HepG2 (cell line): Measurements from ENCODE around the gene PCGF3. TPM values are rescaled to one million over a fixed set of nuclear protein-coding genes. Genes with fewer than 3 reads are reported as not detected.

Experiments
- ATF6 ChIP-seq: sonication (generic); formaldehyde crosslinking; conservative IDR thresholded peaks from 2 replicates; pipeline ENCODE4 v1.4.0; 2020; ENCODE audit warnings: missing genetic modification reagents
- BORCS8-MEF2B ChIP-seq: sonication (generic); formaldehyde crosslinking; IDR thresholded peaks from 2 replicates; pipeline ENCODE4 v1.8.0; 2022; ENCODE audit warnings: mild to moderate bottlenecking, missing genetic modification reagents
- GABPA ChIP-seq, 2 experiments: IDR thresholded peaks; 2 replicates each; pipeline ENCODE4 v1.6.1; 2011 to 2016; ENCODE audit warnings: low read depth in 2 of 2, low read length in 1 of 2, missing biosample characterization in 1 of 2, missing genetic modification characterization in 1 of 2
- HNRNPUL1 ChIP-seq: fragments of 200-400 bp; formaldehyde crosslinking; IDR thresholded peaks from 2 replicates; pipeline ENCODE4 v1.6.1; 2017; ENCODE audit warnings: low read depth, mild to moderate bottlenecking, low read length, moderate library complexity
- IRF2 ChIP-seq: IDR thresholded peaks from 2 replicates; pipeline ENCODE4 v1.6.1; 2018; ENCODE audit warnings: missing genetic modification reagents, missing compliant biosample characterization
- KLF12 ChIP-seq: sonication (generic); formaldehyde crosslinking; IDR thresholded peaks from 2 replicates; pipeline ENCODE4 v1.4.0; 2020; ENCODE audit warnings: missing genetic modification reagents, borderline replicate concordance
- MTA3 ChIP-seq: sonication (generic); formaldehyde crosslinking; IDR thresholded peaks from 2 replicates; pipeline ENCODE4 v1.4.0; 2020; ENCODE audit warnings: missing genetic modification reagents
- NFE2 ChIP-seq: sonication (generic); formaldehyde crosslinking; IDR thresholded peaks from 2 replicates; pipeline ENCODE4 v1.4.0; 2020; ENCODE audit warnings: missing genetic modification reagents
- RORA ChIP-seq: sonication (generic); formaldehyde crosslinking; IDR thresholded peaks from 2 replicates; pipeline ENCODE4 v1.5.0; 2020; ENCODE audit warnings: mild to moderate bottlenecking, missing genetic modification reagents, moderate library complexity
- SNAPC2 ChIP-seq: sonication (generic); formaldehyde crosslinking; IDR thresholded peaks from 2 replicates; pipeline ENCODE4 v1.8.1; 2022; ENCODE audit warnings: mild to moderate bottlenecking, missing genetic modification reagents
- THAP11 ChIP-seq: IDR thresholded peaks from 2 replicates; pipeline ENCODE4 v1.6.1; 2016; ENCODE audit warnings: missing biosample characterization, missing genetic modification reagents
- ZNF317 ChIP-seq: sonication (generic); formaldehyde crosslinking; IDR thresholded peaks from 2 replicates; pipeline ENCODE4 v1.5.0; 2020; ENCODE audit warnings: mild to moderate bottlenecking, missing genetic modification reagents
- ZNF333 ChIP-seq: sonication (generic); formaldehyde crosslinking; IDR thresholded peaks from 2 replicates; pipeline ENCODE4 v1.4.0; 2020; ENCODE audit warnings: mild to moderate bottlenecking, missing genetic modification reagents, borderline replicate concordance
- ZNF430 ChIP-seq: sonication (generic); formaldehyde crosslinking; IDR thresholded peaks from 2 replicates; pipeline ENCODE4 v1.9.0; 2021; ENCODE audit warnings: mild to moderate bottlenecking, missing genetic modification reagents
- ZNF446 ChIP-seq: sonication (generic); formaldehyde crosslinking; IDR thresholded peaks from 2 replicates; pipeline ENCODE4 v1.5.0; 2020; ENCODE audit warnings: mild to moderate bottlenecking, missing genetic modification reagents
- ZNF567 ChIP-seq: sonication (generic); formaldehyde crosslinking; IDR thresholded peaks from 2 replicates; pipeline ENCODE4 v1.8.1; 2023; ENCODE audit warnings: mild to moderate bottlenecking, missing genetic modification reagents, borderline replicate concordance
- ZNF652 ChIP-seq: IDR thresholded peaks from 2 replicates; pipeline ENCODE4 v1.6.1; 2016; ENCODE audit warnings: low read depth, borderline replicate concordance
- ZNF674 ChIP-seq: sonication (generic); formaldehyde crosslinking; IDR thresholded peaks from 2 replicates; pipeline ENCODE4 v1.5.0; 2020; ENCODE audit warnings: low read depth, mild to moderate bottlenecking, missing genetic modification reagents
- polyA plus RNA-seq, 8 experiments: library from polyadenylated mRNA; depleted of rRNA in 3 of 8; stranded (reverse) in 7 of 8; unstranded in 1 of 8; fragments of >200 nt; fragmentation: Illumina TruSeq in 4 of 8; extraction: Trizol in 4 of 8; gene quantifications; 2 replicates each; pipeline versions ENCODE4 v1.2.1 to v1.2.3, GENCODE V29; 2011 to 2016; ENCODE audit warnings: low read depth in 4 of 8, missing spikeins in 1 of 8, mixed read lengths in 1 of 8; ENCODE audit not compliant: insufficient read depth in 1 of 8
- total RNA-seq, 5 experiments: library from RNA; depleted of rRNA; stranded (reverse); fragments of >200 nt; fragmentation: Illumina TruSeq; extraction: Trizol; gene quantifications; 2 replicates each; pipeline ENCODE4 v1.2.3, GENCODE V29; 2016; ENCODE audit warnings: low read depth in 1 of 5
- TF ChIP-seq, protein P1 (sequence below): sonication (generic); formaldehyde crosslinking; IDR thresholded peaks from 2 replicates; pipeline ENCODE4 v1.5.1; 2020; ENCODE audit warnings: mild to moderate bottlenecking, moderate library complexity, missing genetic modification reagents
- TF ChIP-seq, protein P2 (sequence below): sonication (generic); formaldehyde crosslinking; IDR thresholded peaks from 2 replicates; pipeline ENCODE4 v1.9.0; 2022; ENCODE audit warnings: missing genetic modification reagents, mild to moderate bottlenecking, borderline replicate concordance
- TF ChIP-seq, protein P3 (sequence below): sonication (generic); formaldehyde crosslinking; IDR thresholded peaks from 2 replicates; pipeline ENCODE4 v1.9.0; 2022; ENCODE audit warnings: low read depth, missing genetic modification reagents
- TF ChIP-seq, protein P4 (sequence below): conservative IDR thresholded peaks from 2 replicates; pipeline ENCODE4 v1.6.1; 2018; ENCODE audit warnings: missing genetic modification reagents

PCGF3 gene
- total and polyA plus RNA-seq, 2 of the 13 experiments (the other 11 are each of a cell fraction or from before 2014, with no cell fraction given), result 28.6 to 66.2 TPM

GRCh38 chr4:683982-684622, 21.5 kb upstream of the PCGF3 start (continued):
- peak; percentile 38; the same call in 1 of the 2 replicates for TF ChIP-seq THAP11 (CRISPR knock-in tag)
- TF ChIP-seq, protein P1, sequence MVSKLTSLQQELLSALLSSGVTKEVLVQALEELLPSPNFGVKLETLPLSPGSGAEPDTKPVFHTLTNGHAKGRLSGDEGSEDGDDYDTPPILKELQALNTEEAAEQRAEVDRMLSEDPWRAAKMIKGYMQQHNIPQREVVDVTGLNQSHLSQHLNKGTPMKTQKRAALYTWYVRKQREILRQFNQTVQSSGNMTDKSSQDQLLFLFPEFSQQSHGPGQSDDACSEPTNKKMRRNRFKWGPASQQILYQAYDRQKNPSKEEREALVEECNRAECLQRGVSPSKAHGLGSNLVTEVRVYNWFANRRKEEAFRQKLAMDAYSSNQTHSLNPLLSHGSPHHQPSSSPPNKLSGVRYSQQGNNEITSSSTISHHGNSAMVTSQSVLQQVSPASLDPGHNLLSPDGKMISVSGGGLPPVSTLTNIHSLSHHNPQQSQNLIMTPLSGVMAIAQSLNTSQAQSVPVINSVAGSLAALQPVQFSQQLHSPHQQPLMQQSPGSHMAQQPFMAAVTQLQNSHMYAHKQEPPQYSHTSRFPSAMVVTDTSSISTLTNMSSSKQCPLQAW (CRISPR knock-in tag), result peak; percentile 84
- TF ChIP-seq KLF12, result no peak; the same call in 1 of the 2 replicates
- TF ChIP-seq, protein P2, sequence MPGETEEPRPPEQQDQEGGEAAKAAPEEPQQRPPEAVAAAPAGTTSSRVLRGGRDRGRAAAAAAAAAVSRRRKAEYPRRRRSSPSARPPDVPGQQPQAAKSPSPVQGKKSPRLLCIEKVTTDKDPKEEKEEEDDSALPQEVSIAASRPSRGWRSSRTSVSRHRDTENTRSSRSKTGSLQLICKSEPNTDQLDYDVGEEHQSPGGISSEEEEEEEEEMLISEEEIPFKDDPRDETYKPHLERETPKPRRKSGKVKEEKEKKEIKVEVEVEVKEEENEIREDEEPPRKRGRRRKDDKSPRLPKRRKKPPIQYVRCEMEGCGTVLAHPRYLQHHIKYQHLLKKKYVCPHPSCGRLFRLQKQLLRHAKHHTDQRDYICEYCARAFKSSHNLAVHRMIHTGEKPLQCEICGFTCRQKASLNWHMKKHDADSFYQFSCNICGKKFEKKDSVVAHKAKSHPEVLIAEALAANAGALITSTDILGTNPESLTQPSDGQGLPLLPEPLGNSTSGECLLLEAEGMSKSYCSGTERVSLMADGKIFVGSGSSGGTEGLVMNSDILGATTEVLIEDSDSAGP (CRISPR knock-in tag), result peak; percentile 82; the same call in 1 of the 2 replicates
- TF ChIP-seq RORA (CRISPR knock-in tag), result no peak
- TF ChIP-seq GABPA (IDR thresholded peaks at IDR 0.05; ENCODE audit: low read depth, low read length), result no peak
- TF ChIP-seq GABPA (CRISPR knock-in tag; IDR thresholded peaks at IDR 0.05; ENCODE audit: low read depth), result no peak
- no peak for TF ChIP-seq ZNF674
- TF ChIP-seq MTA3, result no peak
- TF ChIP-seq SNAPC2 (CRISPR knock-in tag), result no peak
- TF ChIP-seq, protein P3, sequence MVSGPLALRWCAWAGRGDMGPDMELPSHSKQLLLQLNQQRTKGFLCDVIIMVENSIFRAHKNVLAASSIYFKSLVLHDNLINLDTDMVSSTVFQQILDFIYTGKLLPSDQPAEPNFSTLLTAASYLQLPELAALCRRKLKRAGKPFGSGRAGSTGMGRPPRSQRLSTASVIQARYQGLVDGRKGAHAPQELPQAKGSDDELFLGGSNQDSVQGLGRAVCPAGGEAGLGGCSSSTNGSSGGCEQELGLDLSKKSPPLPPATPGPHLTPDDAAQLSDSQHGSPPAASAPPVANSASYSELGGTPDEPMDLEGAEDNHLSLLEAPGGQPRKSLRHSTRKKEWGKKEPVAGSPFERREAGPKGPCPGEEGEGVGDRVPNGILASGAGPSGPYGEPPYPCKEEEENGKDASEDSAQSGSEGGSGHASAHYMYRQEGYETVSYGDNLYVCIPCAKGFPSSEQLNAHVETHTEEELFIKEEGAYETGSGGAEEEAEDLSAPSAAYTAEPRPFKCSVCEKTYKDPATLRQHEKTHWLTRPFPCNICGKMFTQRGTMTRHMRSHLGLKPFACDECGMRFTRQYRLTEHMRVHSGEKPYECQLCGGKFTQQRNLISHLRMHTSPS (CRISPR knock-in tag), result peak; percentile 89
- no peak for TF ChIP-seq ZNF652
- TF ChIP-seq, protein P4, sequence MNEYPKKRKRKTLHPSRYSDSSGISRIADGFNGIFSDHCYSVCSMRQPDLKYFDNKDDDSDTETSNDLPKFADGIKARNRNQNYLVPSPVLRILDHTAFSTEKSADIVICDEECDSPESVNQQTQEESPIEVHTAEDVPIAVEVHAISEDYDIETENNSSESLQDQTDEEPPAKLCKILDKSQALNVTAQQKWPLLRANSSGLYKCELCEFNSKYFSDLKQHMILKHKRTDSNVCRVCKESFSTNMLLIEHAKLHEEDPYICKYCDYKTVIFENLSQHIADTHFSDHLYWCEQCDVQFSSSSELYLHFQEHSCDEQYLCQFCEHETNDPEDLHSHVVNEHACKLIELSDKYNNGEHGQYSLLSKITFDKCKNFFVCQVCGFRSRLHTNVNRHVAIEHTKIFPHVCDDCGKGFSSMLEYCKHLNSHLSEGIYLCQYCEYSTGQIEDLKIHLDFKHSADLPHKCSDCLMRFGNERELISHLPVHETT (CRISPR knock-in tag), result no peak
- no peak for TF ChIP-seq ZNF333 (CRISPR knock-in tag)
- TF ChIP-seq BORCS8-MEF2B (CRISPR knock-in tag), result 0 out of 2 replicates have a peak, but pooled peaks have one; percentile 11
- TF ChIP-seq HNRNPUL1, result no peak
- TF ChIP-seq IRF2 (CRISPR knock-in tag), result peak; percentile 74
- TF ChIP-seq ZNF317 (CRISPR knock-in tag), result no peak
- no peak for TF ChIP-seq ZNF567 (CRISPR knock-in tag)
- no peak for TF ChIP-seq NFE2 (CRISPR knock-in tag)
- TF ChIP-seq ZNF430 (CRISPR knock-in tag), result no peak
- TF ChIP-seq ATF6 (CRISPR knock-in tag), result no peak
- no peak for TF ChIP-seq ZNF446 (CRISPR knock-in tag)
